Measurements from ENCODE around the gene BCORL1.

- no peak for TF ChIP-seq POLR2A (IDR thresholded peaks at IDR 0.05)
- TF ChIP-seq, protein P1, sequence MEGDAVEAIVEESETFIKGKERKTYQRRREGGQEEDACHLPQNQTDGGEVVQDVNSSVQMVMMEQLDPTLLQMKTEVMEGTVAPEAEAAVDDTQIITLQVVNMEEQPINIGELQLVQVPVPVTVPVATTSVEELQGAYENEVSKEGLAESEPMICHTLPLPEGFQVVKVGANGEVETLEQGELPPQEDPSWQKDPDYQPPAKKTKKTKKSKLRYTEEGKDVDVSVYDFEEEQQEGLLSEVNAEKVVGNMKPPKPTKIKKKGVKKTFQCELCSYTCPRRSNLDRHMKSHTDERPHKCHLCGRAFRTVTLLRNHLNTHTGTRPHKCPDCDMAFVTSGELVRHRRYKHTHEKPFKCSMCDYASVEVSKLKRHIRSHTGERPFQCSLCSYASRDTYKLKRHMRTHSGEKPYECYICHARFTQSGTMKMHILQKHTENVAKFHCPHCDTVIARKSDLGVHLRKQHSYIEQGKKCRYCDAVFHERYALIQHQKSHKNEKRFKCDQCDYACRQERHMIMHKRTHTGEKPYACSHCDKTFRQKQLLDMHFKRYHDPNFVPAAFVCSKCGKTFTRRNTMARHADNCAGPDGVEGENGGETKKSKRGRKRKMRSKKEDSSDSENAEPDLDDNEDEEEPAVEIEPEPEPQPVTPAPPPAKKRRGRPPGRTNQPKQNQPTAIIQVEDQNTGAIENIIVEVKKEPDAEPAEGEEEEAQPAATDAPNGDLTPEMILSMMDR (IDR thresholded peaks at IDR 0.05) = no peak
Measured at GRCh38 chrX:130106071-130106470, 123.6 kb downstream of the BCORL1 start.

Measured in thyroid gland (tissue), 4 donors.